Ishikawa (cell line): ENCODE data around the gene USHBP1.
A peak's percentile ranks its signal among the peaks of the same experiment; 100 is the strongest.

Experiments
- CEBPB ChIP-seq: IDR thresholded peaks from 2 replicates; pipeline ENCODE4 v1.6.1; 2012
- CREB1 ChIP-seq: IDR thresholded peaks from 2 replicates; pipeline ENCODE4 v1.6.1; 2012; ENCODE audit warnings: low read depth
- EGR1 ChIP-seq: IDR thresholded peaks from 2 replicates; pipeline ENCODE4 v1.6.1; 2012
- EP300 ChIP-seq: IDR thresholded peaks from 2 replicates; pipeline ENCODE4 v1.6.1; 2012; ENCODE audit warnings: borderline replicate concordance
- FOXM1 ChIP-seq: IDR thresholded peaks from 2 replicates; pipeline ENCODE4 v1.6.1; 2012; ENCODE audit warnings: low read depth, borderline replicate concordance
- NFIC ChIP-seq: IDR thresholded peaks from 2 replicates; pipeline ENCODE4 v1.6.1; 2012
- RAD21 ChIP-seq: IDR thresholded peaks from 2 replicates; pipeline ENCODE4 v1.6.1; 2012; ENCODE audit warnings: low read depth
- TAF1 ChIP-seq: IDR thresholded peaks from 2 replicates; pipeline ENCODE4 v1.6.1; 2012; ENCODE audit warnings: low read depth, mild to moderate bottlenecking
- TCF12 ChIP-seq: IDR thresholded peaks from 2 replicates; pipeline ENCODE4 v1.6.1; 2012; ENCODE audit warnings: low read depth
- TEAD4 ChIP-seq: IDR thresholded peaks from 2 replicates; pipeline ENCODE4 v1.6.1; 2012
- YY1 ChIP-seq: IDR thresholded peaks from 2 replicates; pipeline ENCODE4 v1.6.1; 2012; ENCODE audit warnings: low read depth
- ZBTB7A ChIP-seq: IDR thresholded peaks from 2 replicates; pipeline ENCODE4 v1.6.1; 2012; ENCODE audit warnings: low read depth
- TF ChIP-seq, protein P1 (sequence below): IDR thresholded peaks from 2 replicates; pipeline ENCODE4 v1.6.1; 2012
- TF ChIP-seq, protein P2 (sequence below): IDR thresholded peaks from 2 replicates; pipeline ENCODE4 v1.6.1; 2012
- TF ChIP-seq, protein P3 (sequence below): IDR thresholded peaks from 2 replicates; pipeline ENCODE4 v1.6.1; 2012; ENCODE audit warnings: low read depth, mild to moderate bottlenecking

USHBP1 gene

GRCh38 chr19:17244618-17245534 lies 19.7 kb downstream of the USHBP1 start:
- TF ChIP-seq CREB1: no peak
- TF ChIP-seq NFIC: peak; percentile 30; the same call in 1 of the 2 replicates
- TF ChIP-seq TAF1: peak; percentile 46
- 0 out of 2 replicates have a peak, but pooled peaks have one; percentile 20 for TF ChIP-seq CEBPB
- TF ChIP-seq, protein P1, sequence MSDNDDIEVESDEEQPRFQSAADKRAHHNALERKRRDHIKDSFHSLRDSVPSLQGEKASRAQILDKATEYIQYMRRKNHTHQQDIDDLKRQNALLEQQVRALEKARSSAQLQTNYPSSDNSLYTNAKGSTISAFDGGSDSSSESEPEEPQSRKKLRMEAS: peak; percentile 64
- peak; percentile 36; the same call in 1 of the 2 replicates for TF ChIP-seq EP300
- TF ChIP-seq, protein P2, sequence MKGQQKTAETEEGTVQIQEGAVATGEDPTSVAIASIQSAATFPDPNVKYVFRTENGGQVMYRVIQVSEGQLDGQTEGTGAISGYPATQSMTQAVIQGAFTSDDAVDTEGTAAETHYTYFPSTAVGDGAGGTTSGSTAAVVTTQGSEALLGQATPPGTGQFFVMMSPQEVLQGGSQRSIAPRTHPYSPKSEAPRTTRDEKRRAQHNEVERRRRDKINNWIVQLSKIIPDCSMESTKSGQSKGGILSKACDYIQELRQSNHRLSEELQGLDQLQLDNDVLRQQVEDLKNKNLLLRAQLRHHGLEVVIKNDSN: no peak
- TF ChIP-seq TCF12: 0 out of 2 replicates have a peak, but pooled peaks have one; percentile 15
- TF ChIP-seq YY1: no peak
- no peak for TF ChIP-seq FOXM1
- TF ChIP-seq TEAD4: 0 out of 2 replicates have a peak, but pooled peaks have one; percentile 19
- 0 out of 2 replicates have a peak, but pooled peaks have one; percentile 16 for TF ChIP-seq ZBTB7A
- TF ChIP-seq RAD21: no peak
- no peak for TF ChIP-seq EGR1
- TF ChIP-seq, protein P3, sequence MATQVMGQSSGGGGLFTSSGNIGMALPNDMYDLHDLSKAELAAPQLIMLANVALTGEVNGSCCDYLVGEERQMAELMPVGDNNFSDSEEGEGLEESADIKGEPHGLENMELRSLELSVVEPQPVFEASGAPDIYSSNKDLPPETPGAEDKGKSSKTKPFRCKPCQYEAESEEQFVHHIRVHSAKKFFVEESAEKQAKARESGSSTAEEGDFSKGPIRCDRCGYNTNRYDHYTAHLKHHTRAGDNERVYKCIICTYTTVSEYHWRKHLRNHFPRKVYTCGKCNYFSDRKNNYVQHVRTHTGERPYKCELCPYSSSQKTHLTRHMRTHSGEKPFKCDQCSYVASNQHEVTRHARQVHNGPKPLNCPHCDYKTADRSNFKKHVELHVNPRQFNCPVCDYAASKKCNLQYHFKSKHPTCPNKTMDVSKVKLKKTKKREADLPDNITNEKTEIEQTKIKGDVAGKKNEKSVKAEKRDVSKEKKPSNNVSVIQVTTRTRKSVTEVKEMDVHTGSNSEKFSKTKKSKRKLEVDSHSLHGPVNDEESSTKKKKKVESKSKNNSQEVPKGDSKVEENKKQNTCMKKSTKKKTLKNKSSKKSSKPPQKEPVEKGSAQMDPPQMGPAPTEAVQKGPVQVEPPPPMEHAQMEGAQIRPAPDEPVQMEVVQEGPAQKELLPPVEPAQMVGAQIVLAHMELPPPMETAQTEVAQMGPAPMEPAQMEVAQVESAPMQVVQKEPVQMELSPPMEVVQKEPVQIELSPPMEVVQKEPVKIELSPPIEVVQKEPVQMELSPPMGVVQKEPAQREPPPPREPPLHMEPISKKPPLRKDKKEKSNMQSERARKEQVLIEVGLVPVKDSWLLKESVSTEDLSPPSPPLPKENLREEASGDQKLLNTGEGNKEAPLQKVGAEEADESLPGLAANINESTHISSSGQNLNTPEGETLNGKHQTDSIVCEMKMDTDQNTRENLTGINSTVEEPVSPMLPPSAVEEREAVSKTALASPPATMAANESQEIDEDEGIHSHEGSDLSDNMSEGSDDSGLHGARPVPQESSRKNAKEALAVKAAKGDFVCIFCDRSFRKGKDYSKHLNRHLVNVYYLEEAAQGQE: no peak

DNA sequence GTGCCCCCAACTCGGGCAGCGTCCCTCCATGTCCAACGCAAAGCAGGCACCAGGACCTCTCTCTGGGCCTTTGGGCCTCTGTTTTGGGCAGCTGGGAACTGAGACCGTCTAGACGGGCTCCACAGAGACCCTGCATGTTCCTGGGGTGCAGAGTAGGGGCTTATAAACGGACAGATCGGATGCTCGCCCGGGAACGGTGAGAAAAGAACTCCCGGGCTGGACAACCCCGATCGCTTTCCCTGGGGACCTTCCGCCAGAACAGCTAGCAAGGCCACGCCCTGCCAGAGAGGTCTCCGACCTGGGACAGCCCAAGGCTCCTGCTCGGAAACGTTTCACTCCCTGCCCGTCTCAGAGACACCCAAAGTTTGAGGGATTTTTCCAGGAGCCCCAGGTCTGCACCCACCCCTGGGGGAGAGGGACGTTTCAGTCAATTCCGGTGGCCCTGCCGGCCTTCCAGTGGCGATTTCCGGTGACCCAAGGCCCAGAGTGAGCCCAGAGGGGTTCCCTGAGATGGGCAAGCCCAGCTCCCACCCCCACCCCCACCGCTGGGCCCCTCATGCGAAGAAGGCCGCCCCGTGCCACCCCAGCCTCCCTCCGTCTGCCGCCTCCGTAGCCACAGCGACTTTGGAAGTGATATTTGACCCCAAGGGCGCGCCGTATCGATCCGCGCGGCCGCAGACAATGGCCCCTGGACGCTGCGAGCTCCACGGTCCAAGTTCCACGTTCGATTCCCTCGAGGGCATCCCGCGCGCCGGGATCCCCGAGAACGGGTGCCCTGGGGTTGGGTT lies 20.5 kb downstream of the USHBP1 start:
- TF ChIP-seq CEBPB (no peak), CREB1 (no peak), FOXM1 (no peak), TAF1 (0 out of 2 replicates have a peak, but pooled peaks have one; percentile 15)
- TF ChIP-seq, protein P2: no peak

DNA sequence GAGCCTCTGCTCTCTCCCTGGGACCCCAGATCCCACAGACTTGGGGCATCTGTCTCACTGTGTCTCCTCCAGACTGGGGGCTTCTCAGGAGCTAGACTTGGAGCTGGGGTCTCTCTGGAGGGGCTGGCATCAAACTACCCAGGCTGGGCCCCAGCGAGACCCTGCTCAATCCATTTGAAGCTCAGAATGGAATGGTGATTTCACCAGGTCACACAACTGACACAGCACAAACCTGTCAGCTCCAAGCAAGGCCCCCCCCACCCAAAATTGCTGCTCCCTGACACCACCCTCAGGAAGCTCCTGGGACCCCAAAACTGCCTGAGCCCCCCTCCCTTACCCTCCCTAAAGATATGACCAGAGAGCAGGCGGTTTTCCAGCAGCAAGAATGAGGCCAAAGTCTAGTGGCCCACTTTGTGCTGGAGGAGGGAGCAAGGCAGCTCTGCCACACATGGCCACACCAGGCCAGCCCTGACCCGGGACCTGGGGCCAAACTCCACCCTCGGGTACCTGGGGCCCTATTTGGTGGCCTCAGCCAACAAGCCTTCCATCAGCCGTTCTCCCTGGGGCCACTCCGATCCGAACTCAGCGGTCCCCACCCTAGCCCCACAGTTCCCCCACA lies 21.2 kb downstream of the USHBP1 start:
- TF ChIP-seq RAD21: no peak
- TF ChIP-seq EGR1: no peak
- no peak for TF ChIP-seq YY1
- TF ChIP-seq, protein P2: no peak
- no peak for TF ChIP-seq CEBPB
- no peak for TF ChIP-seq FOXM1
- TF ChIP-seq TEAD4: no peak
- TF ChIP-seq, protein P1: no peak
- no peak for TF ChIP-seq TAF1
- no peak for TF ChIP-seq CREB1
- TF ChIP-seq, protein P3: no peak
- no peak for TF ChIP-seq NFIC
- TF ChIP-seq ZBTB7A: no peak; the same call in 1 of the 2 replicates
- TF ChIP-seq TCF12: no peak
- no peak for TF ChIP-seq EP300

- TF ChIP-seq NFIC (0 out of 2 replicates have a peak, but pooled peaks have one; percentile 7), CEBPB (no peak), TCF12 (peak; percentile 66), ZBTB7A (peak; percentile 79; the same call in 1 of the 2 replicates), EP300 (peak; percentile 65)
Measured at GRCh38 chr19:17242431-17243208, 21.9 kb downstream of the USHBP1 start.
